ENCODE measurements around the gene NLRC3. TPM values are rescaled to one million over a fixed set of nuclear protein-coding genes. Genes with fewer than 3 reads are reported as not detected.

Gene NLRC3
- polyA plus RNA-seq, 3 donors = 1.2 to 2.5 (median 2.4) TPM

Other genes with a start within 250 kb of the NLRC3 start
- 1 to 10 TPM in 1 of 3 donors, under 1 TPM in 2; 0.53 to 1.1 (median 0.73) TPM for gene OR2C1, start 221.5 kb downstream of the NLRC3 start, polyA plus RNA-seq (ENCODE audit: insufficient read length in 3 of 3)
- gene ZSCAN32, start 176.4 kb downstream of the NLRC3 start, polyA plus RNA-seq (ENCODE audit: insufficient read length in 3 of 3) = 10 to 100 TPM; 15.0 to 20.5 (median 17.8) TPM
- gene ZNF174, start 176.2 kb downstream of the NLRC3 start, polyA plus RNA-seq (ENCODE audit: insufficient read length in 3 of 3) = 10 to 100 TPM; 14.6 to 17.6 (median 15.7) TPM
- gene ZNF597, start 133.9 kb downstream of the NLRC3 start, polyA plus RNA-seq (ENCODE audit: insufficient read length in 3 of 3) = 1 to 10 TPM; 3.4 to 4.1 (median 3.9) TPM
- 10 to 100 TPM; 65.2 to 76.2 (median 68.1) TPM for gene NAA60, start 133.7 kb downstream of the NLRC3 start, polyA plus RNA-seq (ENCODE audit: insufficient read length in 3 of 3)
- gene C16orf90, start 81.9 kb downstream of the NLRC3 start, polyA plus RNA-seq (ENCODE audit: insufficient read length in 3 of 3) = not detected
- gene CLUAP1, start 76.4 kb downstream of the NLRC3 start, polyA plus RNA-seq (ENCODE audit: insufficient read length in 3 of 3) = 10 to 100 TPM; 51.2 to 61.1 (median 55.6) TPM
- gene SLX4, start 34.2 kb upstream of the NLRC3 start, polyA plus RNA-seq (ENCODE audit: insufficient read length in 3 of 3) = 1 to 10 TPM; 4.9 to 8.7 (median 7.6) TPM
- 10 to 100 TPM; 30.0 to 42.2 (median 40.1) TPM for gene DNASE1, start 77.3 kb upstream of the NLRC3 start, polyA plus RNA-seq (ENCODE audit: insufficient read length in 3 of 3)
- gene TRAP1, start 140.1 kb upstream of the NLRC3 start, polyA plus RNA-seq (ENCODE audit: insufficient read length in 3 of 3) = 100 to 1,000 TPM; 103 to 126 (median 109) TPM

Data from renal pelvis (tissue), 3 donors.